ENCODE results near the gene PLK4.

DNA sequence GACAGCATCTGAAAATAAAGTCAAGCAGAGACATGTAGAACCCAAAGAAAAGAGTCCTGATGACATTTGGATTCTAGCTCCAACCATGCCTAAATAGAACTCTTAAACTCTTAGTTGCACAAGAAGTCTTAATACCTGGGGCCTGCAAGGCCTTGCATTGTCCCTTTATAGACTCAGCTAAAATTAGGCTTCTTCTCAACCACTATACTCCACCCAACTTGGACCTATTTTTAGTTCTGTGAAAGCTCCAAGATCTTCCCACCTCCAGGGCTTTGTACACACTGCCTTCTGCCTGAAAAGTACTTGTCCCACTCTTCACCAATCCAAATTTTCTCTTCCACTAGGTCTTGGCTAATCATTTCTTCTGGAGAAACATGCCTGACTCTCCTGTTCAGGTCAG is 36.5 kb downstream of the PLK4 start:
- no peak for TF ChIP-seq CTCF (IDR thresholded peaks at IDR 0.05; ENCODE audit: low read length)
- no peak for TF ChIP-seq EZH2 (optimal IDR thresholded peaks at IDR 0.05; ENCODE audit: low read depth, low read length)
- TF ChIP-seq EZH2phosphoT487 (IDR thresholded peaks at IDR 0.05; ENCODE audit: low read length), result no peak

Measured in MM.1S (cell line).